ENCODE measurements around the gene CBLN2.

The CBLN2 gene

GRCh38 chr18:72544092-72544886 is at the start of gene CBLN2:
TSS of gene CBLN2 (minus strand) at chr18:72544342. CDS start at chr18:72542160, 2,182 bp downstream.
- no peak for DNase-seq

GRCh38 chr18:72588360-72588759 is 44.2 kb upstream of the CBLN2 start:
- no peak for DNase-seq

- no peak for DNase-seq
Observed at GRCh38 chr18:72584787-72585186, 40.6 kb upstream of the CBLN2 start.

- no peak for DNase-seq
Observed at GRCh38 chr18:72581976-72582375, 37.8 kb upstream of the CBLN2 start.

GRCh38 chr18:72572896-72573295 is 28.8 kb upstream of the CBLN2 start:
- no peak for DNase-seq

GRCh38 chr18:72566290-72566689 is 22.1 kb upstream of the CBLN2 start:
- no peak for DNase-seq

- no peak for DNase-seq
Observed at GRCh38 chr18:72555968-72556367, 11.8 kb upstream of the CBLN2 start.

- DNase-seq = no peak
Observed at GRCh38 chr18:72555101-72555500, 11.0 kb upstream of the CBLN2 start.

- no peak for DNase-seq
Observed at GRCh38 chr18:72543357-72544055, 636 bp downstream of the CBLN2 start.

- DNase-seq = no peak
Observed at GRCh38 chr18:72542984-72543356, 1.2 kb downstream of the CBLN2 start.

- no peak for DNase-seq
Observed at GRCh38 chr18:72542342-72542741, 1.8 kb downstream of the CBLN2 start.

GRCh38 chr18:72541871-72542332 is 2.2 kb downstream of the CBLN2 start:
- no peak for DNase-seq

GRCh38 chr18:72539901-72540300 is 4.2 kb downstream of the CBLN2 start:
- no peak for DNase-seq

- DNase-seq = no peak
Observed at GRCh38 chr18:72530622-72531021, 13.5 kb downstream of the CBLN2 start.

GRCh38 chr18:72504866-72505265 is 39.3 kb downstream of the CBLN2 start:
- no peak for DNase-seq

- no peak for DNase-seq
Observed at GRCh38 chr18:72502671-72503431, 41.3 kb downstream of the CBLN2 start.

GRCh38 chr18:72492497-72492896 is 51.6 kb downstream of the CBLN2 start:
- no peak for DNase-seq
